RWPE1 (cell line): ENCODE results near the gene ABHD17A.

ENCODE experiments used
- CTCF ChIA-PET: fragments of 350-600 bp; sonication (Branson Sonifier 250); formaldehyde crosslinking; extraction: SDS; loops from one replicate; lab custom pipeline; 2021; lab: Yijun Ruan, JAX
- POLR2A ChIA-PET: fragments of 400-600 bp; formaldehyde crosslinking; extraction: SDS; loops from one replicate; lab custom pipeline; 2020; ENCODE audit warnings: antibody characterized with exemption; ENCODE audit not compliant: low non-redundant PET; lab: Yijun Ruan, JAX
- DNase-seq: peaks from one replicate; pipeline ENCODE4 v3.0.0; 2012; ENCODE audit warnings: low spot score
- H3K27ac ChIP-seq: fragments of 450-650 bp; 2 replicates; pipeline ENCODE4 v1.5.1; 2017
- TF ChIP-seq, protein P1 (sequence below): fragments of 450-650 bp; conservative IDR thresholded peaks from 2 replicates; pipeline ENCODE4 v1.5.1; 2017; ENCODE audit warnings: low read depth, mild to moderate bottlenecking

Gene ABHD17A

DNA sequence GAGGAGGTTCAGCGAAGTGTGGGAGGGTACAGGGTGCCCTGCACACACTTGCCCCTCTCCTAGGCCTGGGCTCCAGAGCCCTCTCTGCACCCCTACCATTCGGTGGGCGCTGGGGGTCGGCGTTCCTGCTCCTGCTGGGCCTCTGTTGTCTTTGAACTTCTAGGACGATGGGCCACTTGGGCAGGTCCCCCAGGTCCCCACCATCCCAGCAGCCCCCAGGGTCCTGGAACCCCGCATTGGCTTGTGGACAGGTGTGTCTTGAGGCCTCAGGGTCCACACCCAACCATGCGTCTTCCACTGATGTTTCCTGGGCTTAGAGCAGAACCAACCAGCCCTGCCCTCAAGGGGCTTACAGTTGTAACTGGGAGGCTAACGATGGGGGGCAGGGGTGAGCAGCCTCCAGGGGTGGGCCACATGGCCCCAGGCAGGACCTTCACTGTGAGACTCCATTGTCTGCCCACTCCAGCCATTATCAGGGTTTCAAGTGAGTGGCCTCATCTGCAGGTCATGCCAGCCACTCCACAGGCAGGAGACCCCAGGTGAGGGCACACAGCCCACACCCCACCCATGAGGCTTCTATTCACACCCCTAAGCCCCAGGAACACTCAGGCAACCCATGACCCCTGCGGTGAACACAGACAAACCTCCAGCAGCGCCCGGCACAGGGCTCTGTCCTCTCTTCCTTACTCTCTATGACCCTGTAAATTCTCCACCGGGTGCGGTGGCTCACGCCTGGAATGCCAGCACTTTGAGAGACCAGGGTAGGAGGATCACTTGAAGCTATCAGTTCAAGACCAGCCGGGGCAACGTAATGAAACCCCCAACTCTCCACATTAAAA is 19.9 kb downstream of the ABHD17A start:
- ChIA-PET CTCF (interaction anchor here (0.6 to 1.2 kb wide), 5 partner anchors 10 to 374 kb away, joined by 3 to 5 read pairs (median 3); no protein-coding TSS in a partner anchor), POLR2A (interaction anchor here (0.7 kb wide), 1 partner anchor 293 kb away, joined by 3 read pairs; no protein-coding TSS in a partner anchor)
- no peak for DNase-seq
- peak overlapping the region; percentile 98 for H3K27ac ChIP-seq
- TF ChIP-seq, protein P1, sequence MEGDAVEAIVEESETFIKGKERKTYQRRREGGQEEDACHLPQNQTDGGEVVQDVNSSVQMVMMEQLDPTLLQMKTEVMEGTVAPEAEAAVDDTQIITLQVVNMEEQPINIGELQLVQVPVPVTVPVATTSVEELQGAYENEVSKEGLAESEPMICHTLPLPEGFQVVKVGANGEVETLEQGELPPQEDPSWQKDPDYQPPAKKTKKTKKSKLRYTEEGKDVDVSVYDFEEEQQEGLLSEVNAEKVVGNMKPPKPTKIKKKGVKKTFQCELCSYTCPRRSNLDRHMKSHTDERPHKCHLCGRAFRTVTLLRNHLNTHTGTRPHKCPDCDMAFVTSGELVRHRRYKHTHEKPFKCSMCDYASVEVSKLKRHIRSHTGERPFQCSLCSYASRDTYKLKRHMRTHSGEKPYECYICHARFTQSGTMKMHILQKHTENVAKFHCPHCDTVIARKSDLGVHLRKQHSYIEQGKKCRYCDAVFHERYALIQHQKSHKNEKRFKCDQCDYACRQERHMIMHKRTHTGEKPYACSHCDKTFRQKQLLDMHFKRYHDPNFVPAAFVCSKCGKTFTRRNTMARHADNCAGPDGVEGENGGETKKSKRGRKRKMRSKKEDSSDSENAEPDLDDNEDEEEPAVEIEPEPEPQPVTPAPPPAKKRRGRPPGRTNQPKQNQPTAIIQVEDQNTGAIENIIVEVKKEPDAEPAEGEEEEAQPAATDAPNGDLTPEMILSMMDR = no peak

DNA sequence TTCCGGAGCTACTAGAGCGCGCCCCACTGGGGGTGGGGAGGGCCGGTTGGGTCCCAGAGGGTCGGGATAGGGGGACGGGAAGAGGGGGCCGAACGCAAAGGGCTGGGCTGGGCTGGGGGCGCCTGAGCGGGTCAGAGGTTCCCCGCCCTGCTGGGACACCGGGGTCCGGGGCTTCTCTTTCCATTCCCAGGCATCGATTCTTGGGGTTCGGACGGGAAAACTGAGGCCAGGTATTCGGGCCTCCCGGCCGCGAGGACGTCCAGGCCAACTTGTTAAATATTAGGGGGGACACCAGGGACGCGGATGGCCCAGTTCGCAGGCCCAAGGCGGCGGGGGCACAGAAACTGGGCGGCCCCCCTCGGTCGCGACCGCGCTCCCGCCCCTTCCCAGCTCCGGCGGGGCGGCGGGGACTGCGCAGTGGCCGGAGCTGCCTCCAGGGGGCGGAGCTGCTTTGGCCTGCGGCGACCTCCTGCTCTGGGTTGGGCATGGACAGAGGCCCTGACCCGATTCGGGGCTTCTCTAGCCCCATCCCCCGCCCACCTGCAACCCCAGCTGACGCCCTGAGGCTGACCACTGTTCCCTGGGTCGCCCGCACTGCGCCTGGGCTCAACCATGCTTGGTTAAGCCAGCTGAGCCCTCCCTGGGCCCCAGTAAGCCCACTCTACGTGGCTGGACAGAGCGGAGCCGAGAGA is 20.7 kb downstream of the ABHD17A start:
- ChIA-PET POLR2A (no interaction called here), CTCF (interaction anchor here (0.6 to 1.2 kb wide), 9 partner anchors 11 to 375 kb away, joined by 3 to 5 read pairs (median 3); no protein-coding TSS in a partner anchor)
- TF ChIP-seq, protein P1 = peak; percentile 86
- H3K27ac ChIP-seq = peak overlapping the region; percentile 98
- DNase-seq = no peak

DNA sequence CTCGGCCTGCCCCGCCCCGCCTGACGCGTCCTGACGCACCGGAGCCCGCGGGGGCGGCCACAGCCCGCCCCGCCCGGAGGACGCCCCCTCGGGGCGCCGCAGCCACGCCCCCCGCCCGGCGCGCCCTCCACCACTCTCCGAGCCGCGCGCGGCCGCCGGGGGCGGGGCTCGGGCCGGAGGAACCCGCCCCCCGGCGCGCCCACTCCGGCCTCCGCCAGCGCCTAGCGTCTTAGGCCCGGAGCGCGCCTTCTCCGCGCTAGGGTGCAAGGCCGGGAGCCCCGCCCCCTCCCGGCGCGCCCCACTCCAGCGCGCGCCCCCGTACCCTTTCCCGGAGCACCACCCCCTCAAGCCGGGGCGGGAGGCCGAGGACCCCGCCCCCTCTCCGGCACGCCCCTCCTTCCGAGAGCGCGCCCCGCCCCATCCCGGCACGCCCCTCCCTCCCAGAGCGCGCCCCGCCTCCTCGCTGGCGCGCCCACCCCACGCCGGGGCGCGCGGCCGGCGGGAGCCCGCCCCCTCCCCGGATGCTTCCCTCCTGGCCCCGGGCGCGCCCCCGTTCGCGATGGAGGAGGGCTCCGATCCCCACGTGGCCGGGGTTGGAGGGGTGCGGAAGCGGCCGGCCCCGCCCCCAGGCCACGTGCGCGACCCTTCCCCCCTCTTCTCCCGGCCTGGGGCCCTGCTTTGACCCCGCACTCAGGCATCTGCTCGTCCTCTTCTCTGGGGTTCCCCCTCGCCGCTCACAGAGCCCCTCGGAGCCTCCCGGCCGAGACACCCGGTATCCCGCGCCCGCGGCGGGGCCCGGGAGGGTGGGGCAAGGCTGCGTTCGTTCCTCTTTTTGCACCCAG is 21.4 kb downstream of the ABHD17A start:
- TF ChIP-seq, protein P1 = no peak
- peak overlapping the region; percentile 98 for H3K27ac ChIP-seq
- POLR2A ChIA-PET = no interaction called here
- CTCF ChIA-PET = interaction anchor here (0.6 to 1.2 kb wide), 7 partner anchors 12 to 241 kb away, joined by 3 to 5 read pairs (median 3); no protein-coding TSS in a partner anchor
- DNase-seq = peak; percentile 93

DNA sequence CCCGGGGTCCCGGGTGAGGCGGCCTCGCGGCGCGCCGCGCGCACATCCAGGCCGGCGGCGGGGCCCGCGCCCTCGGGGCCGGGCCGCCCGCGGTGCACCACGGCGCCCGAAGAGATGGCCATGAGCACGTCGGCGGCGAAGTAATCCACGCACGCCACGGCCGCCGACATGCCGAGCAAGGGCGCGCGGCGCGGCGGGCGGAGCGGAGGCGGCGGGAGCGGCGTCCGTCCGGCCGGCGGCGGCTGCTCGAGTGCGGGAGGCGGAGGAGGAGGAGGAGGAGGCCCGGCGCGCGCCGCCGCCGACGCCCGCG is 22.0 kb downstream of the ABHD17A start, which contains the start of gene KLF16:
Gene KLF16 (minus strand): TSS at position 252 of the 310 bp plus-strand sequence. CDS start 82 bp downstream, at position 170.
- ChIA-PET POLR2A (no interaction called here), CTCF (no interaction called here)
- peak within 1 kb of the TSS; percentile 98 for H3K27ac ChIP-seq
- no peak for DNase-seq
- TF ChIP-seq, protein P1 = no peak

DNA sequence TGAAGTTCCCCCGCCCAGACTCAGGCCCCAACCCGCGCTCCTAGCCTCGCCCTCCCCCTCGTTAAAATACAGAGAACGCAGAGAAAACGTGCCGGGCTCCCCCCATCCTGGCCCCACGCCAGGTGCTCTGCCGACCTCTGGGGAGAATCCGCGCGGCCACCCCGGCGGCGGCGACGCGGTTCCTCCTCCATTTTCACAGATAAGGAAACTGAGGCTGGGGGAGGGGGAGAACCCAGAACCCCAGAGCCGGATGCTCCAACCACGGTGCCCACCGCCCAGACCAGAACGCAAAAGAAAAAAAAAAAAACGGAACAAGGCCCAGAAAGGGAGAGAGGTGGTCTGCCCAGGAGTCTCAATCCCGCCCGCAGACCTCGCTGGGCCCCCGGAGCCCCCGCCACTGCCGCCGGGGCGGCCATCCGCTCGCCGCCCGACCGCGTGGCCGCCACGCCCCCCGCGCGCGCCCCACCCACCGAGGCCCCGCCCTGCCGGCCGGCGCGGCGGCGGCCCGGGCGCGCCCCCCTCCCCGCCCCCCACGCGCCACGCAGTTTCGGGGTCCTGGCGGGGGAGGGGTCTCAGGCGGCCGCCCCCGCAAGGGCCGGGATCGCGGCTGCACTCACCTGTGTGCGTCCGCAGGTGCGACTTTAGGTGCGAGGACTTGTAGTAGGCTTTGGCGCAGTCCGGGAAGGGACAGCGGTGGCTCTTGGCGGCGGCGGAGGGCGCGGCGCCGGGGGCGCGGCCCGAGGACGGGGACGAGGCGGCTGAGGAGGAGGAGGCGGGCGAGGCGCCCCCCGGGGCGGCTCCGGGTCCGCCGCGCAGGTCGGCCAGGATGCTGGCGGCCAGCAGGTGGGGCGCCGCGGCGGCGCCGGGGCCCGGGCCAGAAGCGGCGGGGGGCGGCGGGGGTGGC is 22.6 kb downstream of the ABHD17A start:
- POLR2A ChIA-PET = no interaction called here
- CTCF ChIA-PET = no interaction called here
- peak overlapping the region; percentile 98 for H3K27ac ChIP-seq
- TF ChIP-seq, protein P1 = no peak
- no peak for DNase-seq
